ENCODE data around the gene SDR42E2. TPM values are rescaled to one million over a fixed set of nuclear protein-coding genes. Genes with fewer than 3 reads are reported as not detected.
"Not testable (repeated sequence)": the region's sequence is repeated elsewhere in the genome, so short reads cannot be mapped to it uniquely, and the experiment has no call there.

The SDR42E2 gene
- total and polyA plus RNA-seq, 9 donors, result 0.04 to 0.22 (median 0.07) TPM; not detected in 4

- no CpG with 5 or more reads among the region's 1 CpG for WGBS (ENCODE audit: insufficient coverage)
Measured at GRCh38 chr16:22128537-22128936, 33.8 kb upstream of the SDR42E2 start.

GRCh38 chr16:22130528-22130927 is 31.8 kb upstream of the SDR42E2 start:
- no peak for DNase-seq
- Histone ChIP-seq H3K27ac (ENCODE audit: low read length) (no peak overlapping the region), H3K4me3 (ENCODE audit: low read length) (no peak overlapping the region), H3K4me1 (ENCODE audit: control insufficient read depth, insufficient read depth, low read length) (no peaks in the 10 kb centered on the region), H3K36me3 (ENCODE audit: control insufficient read depth, insufficient read depth, low read length) (no peaks in the 10 kb centered on the region), H3K9me3 (replicated peaks; ENCODE audit: control insufficient read depth, low read depth, low read length) (no peaks in the 10 kb centered on the region), H3K27me3 (ENCODE audit: control insufficient read depth, insufficient read depth, low read length) (no peaks in the 10 kb centered on the region)

More at GRCh38 chr16:22128537-22128936, 33.8 kb upstream of the SDR42E2 start:
- not testable (repeated sequence) for H3K4me1 ChIP-seq (ENCODE audit: control insufficient read depth, insufficient read depth, low read length); H3K36me3 ChIP-seq (ENCODE audit: control insufficient read depth, insufficient read depth, low read length); DNase-seq; H3K9me3 ChIP-seq (replicated peaks; ENCODE audit: control insufficient read depth, low read depth, low read length); H3K27me3 ChIP-seq (ENCODE audit: control insufficient read depth, insufficient read depth, low read length); H3K27ac ChIP-seq (ENCODE audit: low read length); H3K4me3 ChIP-seq (ENCODE audit: low read length)

GRCh38 chr16:22132801-22133200 is 29.5 kb upstream of the SDR42E2 start:
- no peaks in the 10 kb centered on the region for H3K9me3 ChIP-seq (replicated peaks; ENCODE audit: control insufficient read depth, low read depth, low read length)
- H3K4me1 ChIP-seq (ENCODE audit: control insufficient read depth, insufficient read depth, low read length), result no peaks in the 10 kb centered on the region
- no peaks in the 10 kb centered on the region for H3K27me3 ChIP-seq (ENCODE audit: control insufficient read depth, insufficient read depth, low read length)
- no peaks in the 10 kb centered on the region for H3K36me3 ChIP-seq (ENCODE audit: control insufficient read depth, insufficient read depth, low read length)
- DNase-seq, result no peak
- WGBS (ENCODE audit: insufficient coverage), result 81% methylated on average over 10 of the region's 10 CpGs
- H3K27ac ChIP-seq (ENCODE audit: low read length), result no peak overlapping the region
- no peak overlapping the region for H3K4me3 ChIP-seq (ENCODE audit: low read length)

- Histone ChIP-seq H3K27ac (ENCODE audit: low read length) (no peak overlapping the region), H3K4me3 (ENCODE audit: low read length) (no peak overlapping the region), H3K9me3 (replicated peaks; ENCODE audit: control insufficient read depth, low read depth, low read length) (no peaks in the 10 kb centered on the region), H3K36me3 (ENCODE audit: control insufficient read depth, insufficient read depth, low read length) (no peaks in the 10 kb centered on the region), H3K27me3 (ENCODE audit: control insufficient read depth, insufficient read depth, low read length) (peaks cover 2% of the 10 kb centered on the region), H3K4me1 (ENCODE audit: control insufficient read depth, insufficient read depth, low read length) (peaks cover 8% of the 10 kb centered on the region)
- DNase-seq, result no peak
- no CpG with 5 or more reads among the region's 8 CpGs for WGBS (ENCODE audit: insufficient coverage)
Measured at GRCh38 chr16:22138482-22138881, 23.8 kb upstream of the SDR42E2 start.

- H3K4me1 ChIP-seq (ENCODE audit: control insufficient read depth, insufficient read depth, low read length), result peaks cover 8% of the 10 kb centered on the region
- no peak overlapping the region for H3K27ac ChIP-seq (ENCODE audit: low read length)
- WGBS (ENCODE audit: insufficient coverage), result 48% methylated on average over 7 of the region's 7 CpGs
- H3K4me3 ChIP-seq (ENCODE audit: low read length), result no peak overlapping the region
- H3K9me3 ChIP-seq (replicated peaks; ENCODE audit: control insufficient read depth, low read depth, low read length), result no peaks in the 10 kb centered on the region
- no peak for DNase-seq
- H3K36me3 ChIP-seq (ENCODE audit: control insufficient read depth, insufficient read depth, low read length), result no peaks in the 10 kb centered on the region
- peaks cover 2% of the 10 kb centered on the region for H3K27me3 ChIP-seq (ENCODE audit: control insufficient read depth, insufficient read depth, low read length)
Measured at GRCh38 chr16:22139008-22139407, 23.3 kb upstream of the SDR42E2 start.

- Histone ChIP-seq H3K4me3 (ENCODE audit: low read length) (no peak overlapping the region), H3K9me3 (replicated peaks; ENCODE audit: control insufficient read depth, low read depth, low read length) (no peaks in the 10 kb centered on the region), H3K27ac (ENCODE audit: low read length) (no peak overlapping the region), H3K36me3 (ENCODE audit: control insufficient read depth, insufficient read depth, low read length) (no peaks in the 10 kb centered on the region), H3K4me1 (ENCODE audit: control insufficient read depth, insufficient read depth, low read length) (peaks cover 8% of the 10 kb centered on the region), H3K27me3 (ENCODE audit: control insufficient read depth, insufficient read depth, low read length) (peaks cover 2% of the 10 kb centered on the region)
- WGBS (ENCODE audit: insufficient coverage), result no CpG with 5 or more reads among the region's 1 CpG
- no peak for DNase-seq
Measured at GRCh38 chr16:22139732-22140131, 22.6 kb upstream of the SDR42E2 start.

- no peak for DNase-seq
- no CpG with 5 or more reads among the region's 1 CpG for WGBS (ENCODE audit: insufficient coverage)
Measured at GRCh38 chr16:22141767-22142166, 20.5 kb upstream of the SDR42E2 start.

GRCh38 chr16:22144520-22144919 is 17.8 kb upstream of the SDR42E2 start:
- Histone ChIP-seq H3K4me1 (ENCODE audit: control insufficient read depth, insufficient read depth, low read length) (peaks cover 8% of the 10 kb centered on the region), H3K4me3 (ENCODE audit: low read length) (no peak overlapping the region), H3K27ac (ENCODE audit: low read length) (no peak overlapping the region), H3K9me3 (replicated peaks; ENCODE audit: control insufficient read depth, low read depth, low read length) (no peaks in the 10 kb centered on the region), H3K27me3 (ENCODE audit: control insufficient read depth, insufficient read depth, low read length) (peaks cover 2% of the 10 kb centered on the region), H3K36me3 (ENCODE audit: control insufficient read depth, insufficient read depth, low read length) (no peaks in the 10 kb centered on the region)
- WGBS (ENCODE audit: insufficient coverage), result 84% methylated on average over 6 of the region's 6 CpGs
- DNase-seq, result no peak

More at GRCh38 chr16:22141767-22142166, 20.5 kb upstream of the SDR42E2 start:
- Histone ChIP-seq H3K4me3 (ENCODE audit: low read length) (no peak overlapping the region), H3K27me3 (ENCODE audit: control insufficient read depth, insufficient read depth, low read length) (peaks cover 2% of the 10 kb centered on the region), H3K27ac (ENCODE audit: low read length) (no peak overlapping the region), H3K4me1 (ENCODE audit: control insufficient read depth, insufficient read depth, low read length) (peaks cover 8% of the 10 kb centered on the region), H3K9me3 (replicated peaks; ENCODE audit: control insufficient read depth, low read depth, low read length) (no peaks in the 10 kb centered on the region), H3K36me3 (ENCODE audit: control insufficient read depth, insufficient read depth, low read length) (no peaks in the 10 kb centered on the region)

- H3K27ac ChIP-seq (ENCODE audit: low read length), result no peak overlapping the region
- H3K4me1 ChIP-seq (ENCODE audit: control insufficient read depth, insufficient read depth, low read length), result no peaks in the 10 kb centered on the region
- H3K36me3 ChIP-seq (ENCODE audit: control insufficient read depth, insufficient read depth, low read length), result no peaks in the 10 kb centered on the region
- no peak for DNase-seq
- peaks cover 2% of the 10 kb centered on the region for H3K27me3 ChIP-seq (ENCODE audit: control insufficient read depth, insufficient read depth, low read length)
- H3K9me3 ChIP-seq (replicated peaks; ENCODE audit: control insufficient read depth, low read depth, low read length), result no peaks in the 10 kb centered on the region
- no CpG with 5 or more reads among the region's 9 CpGs for WGBS (ENCODE audit: insufficient coverage)
- H3K4me3 ChIP-seq (ENCODE audit: low read length), result no peak overlapping the region
Measured at GRCh38 chr16:22147853-22148252, 14.5 kb upstream of the SDR42E2 start.

- no peak overlapping the region for H3K27ac ChIP-seq (ENCODE audit: low read length)
- no peak for DNase-seq
- WGBS (ENCODE audit: insufficient coverage), result 80% methylated on average over 3 of the region's 7 CpGs
Measured at GRCh38 chr16:22151246-22151998, 10.9 kb upstream of the SDR42E2 start.

GRCh38 chr16:22152316-22152715 is 10.0 kb upstream of the SDR42E2 start:
- H3K27me3 ChIP-seq (ENCODE audit: control insufficient read depth, insufficient read depth, low read length), result no peaks in the 10 kb centered on the region
- no peaks in the 10 kb centered on the region for H3K4me1 ChIP-seq (ENCODE audit: control insufficient read depth, insufficient read depth, low read length)
- no peaks in the 10 kb centered on the region for H3K9me3 ChIP-seq (replicated peaks; ENCODE audit: control insufficient read depth, low read depth, low read length)
- no peak overlapping the region for H3K4me3 ChIP-seq (ENCODE audit: low read length)
- no peaks in the 10 kb centered on the region for H3K36me3 ChIP-seq (ENCODE audit: control insufficient read depth, insufficient read depth, low read length)
- 84% methylated on average over 11 of the region's 11 CpGs for WGBS (ENCODE audit: insufficient coverage)
- H3K27ac ChIP-seq (ENCODE audit: low read length), result no peak overlapping the region
- DNase-seq, result no peak

More at GRCh38 chr16:22151246-22151998, 10.9 kb upstream of the SDR42E2 start:
- H3K36me3 ChIP-seq (ENCODE audit: control insufficient read depth, insufficient read depth, low read length), result no peaks in the 10 kb centered on the region
- no peak overlapping the region for H3K4me3 ChIP-seq (ENCODE audit: low read length)
- H3K27me3 ChIP-seq (ENCODE audit: control insufficient read depth, insufficient read depth, low read length), result peaks cover 2% of the 10 kb centered on the region
- no peaks in the 10 kb centered on the region for H3K9me3 ChIP-seq (replicated peaks; ENCODE audit: control insufficient read depth, low read depth, low read length)
- H3K4me1 ChIP-seq (ENCODE audit: control insufficient read depth, insufficient read depth, low read length), result no peaks in the 10 kb centered on the region
